ENCODE measurements around the gene CHD5.

GRCh38 chr1:6202256-6202655 lies 22.1 kb upstream of the CHD5 start:
- TF ChIP-seq CTCF (IDR thresholded peaks at IDR 0.05) = no peak
- TF ChIP-seq POLR2A (IDR thresholded peaks at IDR 0.05) = no peak

Measured in adrenal gland (tissue), 5 donors.